K562 (cell line): ENCODE data around the gene CCDC82. TPM values are rescaled to one million over a fixed set of nuclear protein-coding genes. Genes with fewer than 3 reads are reported as not detected.

Experiments
- CUX1 ChIP-seq: fragments of 200-800 bp; sonication (Bioruptor generic); IDR thresholded peaks from 2 replicates; pipeline ENCODE4 v1.6.1; 2016; ENCODE audit warnings: missing genetic modification characterization, missing compliant biosample characterization
- HDAC3 ChIP-seq: fragments of 450-650 bp; IDR thresholded peaks from 2 replicates; pipeline ENCODE4 v1.6.1; 2018; ENCODE audit warnings: borderline replicate concordance, mild to moderate bottlenecking, moderate library complexity; ENCODE audit not compliant: partially characterized antibody
- HMG20B ChIP-seq: fragments of 250-450 bp; sonication (Bioruptor Pico); IDR thresholded peaks from 2 replicates; pipeline ENCODE4 v1.5.0; 2021; ENCODE audit warnings: mild to moderate bottlenecking
- HMGN3 ChIP-seq: IDR thresholded peaks from 2 replicates; pipeline ENCODE4 v1.6.1; 2011; ENCODE audit warnings: borderline replicate concordance, low read depth, mild to moderate bottlenecking, mixed read lengths, low read length; ENCODE audit not compliant: insufficient read length; ENCODE audit errors: extremely low read depth
- KAT2B ChIP-seq: IDR thresholded peaks from one replicate; pipeline ENCODE4 v1.6.1; 2012; ENCODE audit warnings: low read depth, mild to moderate bottlenecking, control low read depth, inconsistent platforms, low read length, moderate library complexity
- MAFG ChIP-seq: fragments of 450-650 bp; conservative IDR thresholded peaks from 2 replicates; pipeline ENCODE4 v1.6.1; 2016; ENCODE audit warnings: missing genetic modification characterization, missing compliant biosample characterization
- MYC ChIP-seq, 2 experiments: fragments of 250-450 bp in 1 of 2; sonication (Bioruptor Pico) in 1 of 2; IDR thresholded peaks; 2 replicates each; pipeline versions ENCODE4 v1.5.1 to v1.6.1; 2012 to 2021; ENCODE audit warnings: low read depth in 2 of 2, borderline replicate concordance in 1 of 2, improper control_type of control experiment in 1 of 2, low read length in 1 of 2, mild to moderate bottlenecking in 1 of 2, moderate library complexity in 1 of 2
- NFIX ChIP-seq: fragments of 250-450 bp; sonication (Bioruptor Pico); IDR thresholded peaks from 2 replicates; pipeline ENCODE4 v1.4.0; 2020; ENCODE audit warnings: low read depth, mild to moderate bottlenecking, moderate library complexity
- PHF20 ChIP-seq: fragments of 450-650 bp; IDR thresholded peaks from 2 replicates; pipeline ENCODE4 v1.6.1; 2018; ENCODE audit not compliant: partially characterized antibody
- PTRF ChIP-seq: fragments of 450-650 bp; IDR thresholded peaks from 2 replicates; pipeline ENCODE4 v1.6.1; 2016; ENCODE audit warnings: mild to moderate bottlenecking, missing genetic modification characterization, missing compliant biosample characterization
- PURB ChIP-seq: sonication (generic); formaldehyde crosslinking; IDR thresholded peaks from 2 replicates; pipeline ENCODE4 v1.9.0; 2021; ENCODE audit warnings: low read depth, mild to moderate bottlenecking, missing genetic modification reagents
- SIN3A ChIP-seq, 2 experiments: fragments of 150-350 bp in 1 of 2; IDR thresholded peaks; 2 replicates each; pipeline ENCODE4 v1.6.1; 2011 to 2016; ENCODE audit warnings: borderline replicate concordance in 2 of 2, low read depth in 2 of 2, low read length in 2 of 2, mild to moderate bottlenecking in 2 of 2, moderate library complexity in 2 of 2; ENCODE audit not compliant: control insufficient read depth in 1 of 2
- SIX5 ChIP-seq, 2 experiments: IDR thresholded peaks; 2 replicates each; pipeline ENCODE4 v1.6.1; 2011; ENCODE audit warnings: low read length in 2 of 2, borderline replicate concordance in 1 of 2, low read depth in 1 of 2, mild to moderate bottlenecking in 1 of 2, moderate library complexity in 1 of 2; ENCODE audit not compliant: insufficient read depth in 1 of 2
- TBP ChIP-seq: optimal IDR thresholded peaks from 2 replicates; pipeline ENCODE3; 2011; ENCODE audit warnings: low read depth, low read length, improper control_type of control experiment
- ZNF274 ChIP-seq: IDR thresholded peaks from 2 replicates; pipeline ENCODE4 v1.6.1; 2011; ENCODE audit warnings: low read depth, mild to moderate bottlenecking, low read length, moderate library complexity, borderline replicate concordance
- polyA plus RNA-seq, 8 experiments: library from polyadenylated mRNA; depleted of rRNA in 4 of 8; stranded (reverse) in 5 of 8; unstranded in 3 of 8; fragments of >200 nt; fragmentation: Nextera tagmentation in 2 of 8; fragmentation: Illumina TruSeq in 1 of 8; extraction: Ambion mirVana in 2 of 8; extraction: Trizol in 1 of 8; gene quantifications; 2 replicates each; pipeline versions ENCODE4 v1.2.1 to v1.2.3, GENCODE V29; 2011 to 2014; ENCODE audit warnings: inconsistent platforms in 1 of 8, missing spikeins in 1 of 8
- total RNA-seq, 7 experiments: library from RNA; depleted of rRNA in 6 of 7; stranded (reverse); fragments of >200 nt in 6 of 7; fragmentation: Illumina TruSeq in 2 of 7; extraction: Trizol in 2 of 7; gene quantifications; 2 replicates each; pipeline versions ENCODE4 v1.2.1 to v1.2.3, GENCODE V29; 2011 to 2021; ENCODE audit warnings: low replicate concordance in 1 of 7
- TF ChIP-seq, protein P1 (sequence below): fragments of 450-650 bp; IDR thresholded peaks from 2 replicates; pipeline ENCODE4 v1.6.1; 2016; ENCODE audit warnings: borderline replicate concordance
- TF ChIP-seq, protein P2 (sequence below): fragments of 450-650 bp; IDR thresholded peaks from 2 replicates; pipeline ENCODE4 v1.6.1; 2014; ENCODE audit warnings: low read depth, mild to moderate bottlenecking, moderate library complexity, borderline replicate concordance

The CCDC82 gene
- total and polyA plus RNA-seq, 9 of the 15 experiments (the other 6 are each of a cell fraction or from before 2014, with no cell fraction given): 12.5 to 51.3 (median 24.5) TPM

GRCh38 chr11:96389720-96390487, at the start of gene CCDC82, which contains the start of gene JRKL (continued):
- TF ChIP-seq, protein P1, sequence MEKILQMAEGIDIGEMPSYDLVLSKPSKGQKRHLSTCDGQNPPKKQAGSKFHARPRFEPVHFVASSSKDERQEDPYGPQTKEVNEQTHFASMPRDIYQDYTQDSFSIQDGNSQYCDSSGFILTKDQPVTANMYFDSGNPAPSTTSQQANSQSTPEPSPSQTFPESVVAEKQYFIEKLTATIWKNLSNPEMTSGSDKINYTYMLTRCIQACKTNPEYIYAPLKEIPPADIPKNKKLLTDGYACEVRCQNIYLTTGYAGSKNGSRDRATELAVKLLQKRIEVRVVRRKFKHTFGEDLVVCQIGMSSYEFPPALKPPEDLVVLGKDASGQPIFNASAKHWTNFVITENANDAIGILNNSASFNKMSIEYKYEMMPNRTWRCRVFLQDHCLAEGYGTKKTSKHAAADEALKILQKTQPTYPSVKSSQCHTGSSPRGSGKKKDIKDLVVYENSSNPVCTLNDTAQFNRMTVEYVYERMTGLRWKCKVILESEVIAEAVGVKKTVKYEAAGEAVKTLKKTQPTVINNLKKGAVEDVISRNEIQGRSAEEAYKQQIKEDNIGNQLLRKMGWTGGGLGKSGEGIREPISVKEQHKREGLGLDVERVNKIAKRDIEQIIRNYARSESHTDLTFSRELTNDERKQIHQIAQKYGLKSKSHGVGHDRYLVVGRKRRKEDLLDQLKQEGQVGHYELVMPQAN: peak; percentile 15; the same call in 1 of the 2 replicates
- TF ChIP-seq HMG20B (CRISPR knock-in tag): no peak
- TF ChIP-seq PHF20: peak; percentile 50
- TF ChIP-seq TBP: peak; percentile 69
- 0 out of 4 replicates have a peak, but pooled peaks of 1 of the 2 experiments have one; percentile 10 for TF ChIP-seq SIX5 (IDR thresholded peaks at IDR 0.05; ENCODE audit: borderline replicate concordance in 1 of 2, insufficient read depth in 1 of 2, low read depth in 1 of 2, low read length in 2 of 2)
- TF ChIP-seq MYC (IDR thresholded peaks at IDR 0.05; ENCODE audit: low read depth, low read length): peak; percentile 78; the same call in 1 of the 2 replicates
- TF ChIP-seq MYC (CRISPR knock-in tag; IDR thresholded peaks at IDR 0.05; ENCODE audit: borderline replicate concordance, low read depth): no peak
- TF ChIP-seq CUX1 (CRISPR knock-in tag): no peak
- no peak for TF ChIP-seq HDAC3
- peak in 1 of 2 experiments; percentile 79; a peak in 3 of 4 replicates for TF ChIP-seq SIN3A (IDR thresholded peaks at IDR 0.05; ENCODE audit: borderline replicate concordance in 2 of 2, control insufficient read depth in 1 of 2, low read depth in 2 of 2, low read length in 2 of 2)
- no peak for TF ChIP-seq PTRF
- TF ChIP-seq ZNF274: no peak
- no peak for TF ChIP-seq NFIX
- TF ChIP-seq HMGN3: peak; percentile 72
- no peak for TF ChIP-seq PURB (CRISPR knock-in tag)
- no peak for TF ChIP-seq KAT2B
- no peak for TF ChIP-seq MAFG (tag)
- TF ChIP-seq, protein P2, sequence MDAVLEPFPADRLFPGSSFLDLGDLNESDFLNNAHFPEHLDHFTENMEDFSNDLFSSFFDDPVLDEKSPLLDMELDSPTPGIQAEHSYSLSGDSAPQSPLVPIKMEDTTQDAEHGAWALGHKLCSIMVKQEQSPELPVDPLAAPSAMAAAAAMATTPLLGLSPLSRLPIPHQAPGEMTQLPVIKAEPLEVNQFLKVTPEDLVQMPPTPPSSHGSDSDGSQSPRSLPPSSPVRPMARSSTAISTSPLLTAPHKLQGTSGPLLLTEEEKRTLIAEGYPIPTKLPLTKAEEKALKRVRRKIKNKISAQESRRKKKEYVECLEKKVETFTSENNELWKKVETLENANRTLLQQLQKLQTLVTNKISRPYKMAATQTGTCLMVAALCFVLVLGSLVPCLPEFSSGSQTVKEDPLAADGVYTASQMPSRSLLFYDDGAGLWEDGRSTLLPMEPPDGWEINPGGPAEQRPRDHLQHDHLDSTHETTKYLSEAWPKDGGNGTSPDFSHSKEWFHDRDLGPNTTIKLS: peak; percentile 94
